ENCODE results near the gene CAMSAP3.

CAMSAP3 gene

GRCh38 chr19:7579182-7579581 lies 16.5 kb upstream of the CAMSAP3 start:
- no peak for DNase-seq

- no peak for DNase-seq
Measured at GRCh38 chr19:7582446-7582845, 13.2 kb upstream of the CAMSAP3 start.

- no peak for DNase-seq
Measured at GRCh38 chr19:7589822-7590221, 5.8 kb upstream of the CAMSAP3 start.

- no peak for DNase-seq
Measured at GRCh38 chr19:7590256-7590655, 5.4 kb upstream of the CAMSAP3 start.

GRCh38 chr19:7596211-7596937 lies 711 bp downstream of the CAMSAP3 start:
- no peak for DNase-seq

GRCh38 chr19:7597689-7598088 lies 2.0 kb downstream of the CAMSAP3 start:
- no peak for DNase-seq

GRCh38 chr19:7598180-7598579 lies 2.5 kb downstream of the CAMSAP3 start:
- no peak for DNase-seq

- no peak for DNase-seq
Measured at GRCh38 chr19:7600721-7601120, 5.1 kb downstream of the CAMSAP3 start.

- DNase-seq = no peak
Measured at GRCh38 chr19:7602240-7602934, 6.7 kb downstream of the CAMSAP3 start.

GRCh38 chr19:7602935-7603497 lies 7.4 kb downstream of the CAMSAP3 start:
- DNase-seq = no peak

- DNase-seq = no peak
Measured at GRCh38 chr19:7603919-7604318, 8.3 kb downstream of the CAMSAP3 start.

GRCh38 chr19:7605490-7606222 lies 10.0 kb downstream of the CAMSAP3 start:
- no peak for DNase-seq

- DNase-seq = no peak
Measured at GRCh38 chr19:7606289-7606688, 10.6 kb downstream of the CAMSAP3 start.

- no peak for DNase-seq
Measured at GRCh38 chr19:7607212-7607873, 11.7 kb downstream of the CAMSAP3 start.

- no peak for DNase-seq
Measured at GRCh38 chr19:7607874-7608560, 12.4 kb downstream of the CAMSAP3 start.

- no peak for DNase-seq
Measured at GRCh38 chr19:7610491-7611240, 15.0 kb downstream of the CAMSAP3 start.

- DNase-seq = no peak
Measured at GRCh38 chr19:7611541-7612279, 16.0 kb downstream of the CAMSAP3 start.

- DNase-seq = no peak
Measured at GRCh38 chr19:7612282-7613274, 16.9 kb downstream of the CAMSAP3 start.
